Muscle layer of duodenum (tissue), 2 donors: ENCODE results near the gene TP73.
A peak's percentile ranks its signal among the peaks of the same experiment; 100 is the strongest.

ENCODE experiments used
- H3K27ac ChIP-seq: one replicate; pipeline ENCODE4 v1.7.0; 2013; ENCODE audit warnings: mild to moderate bottlenecking, low read length
- H3K27me3 ChIP-seq: one replicate; pipeline ENCODE4 v1.7.0; 2013; ENCODE audit warnings: low read depth, mild to moderate bottlenecking, control low read depth, low read length
- H3K36me3 ChIP-seq, 2 donors: one replicate each; pipeline ENCODE4 v1.7.0; 2013; ENCODE audit warnings: low read length in 2 of 2, control low read depth in 1 of 2, mild to moderate bottlenecking in 1 of 2; ENCODE audit not compliant: insufficient read depth in 2 of 2, control insufficient read depth in 1 of 2
- H3K4me1 ChIP-seq, 2 donors: one replicate each; pipeline ENCODE4 v1.7.0; 2013; ENCODE audit warnings: low read length in 2 of 2, mild to moderate bottlenecking in 2 of 2, control low read depth in 1 of 2, moderate library complexity in 1 of 2; ENCODE audit not compliant: insufficient read depth in 2 of 2, control insufficient read depth in 1 of 2
- H3K4me3 ChIP-seq, 2 donors: one replicate each; pipeline ENCODE4 v1.7.0; 2013; ENCODE audit warnings: low read length in 2 of 2, low read depth in 1 of 2, mild to moderate bottlenecking in 1 of 2
- H3K9me3 ChIP-seq, 2 donors: one replicate each; pipeline ENCODE4 v1.7.0; 2013; ENCODE audit warnings: low read length in 2 of 2, control low read depth in 1 of 2, mild to moderate bottlenecking in 1 of 2; ENCODE audit not compliant: control insufficient read depth in 1 of 2
- donor health status: healthy.

The TP73 gene

DNA sequence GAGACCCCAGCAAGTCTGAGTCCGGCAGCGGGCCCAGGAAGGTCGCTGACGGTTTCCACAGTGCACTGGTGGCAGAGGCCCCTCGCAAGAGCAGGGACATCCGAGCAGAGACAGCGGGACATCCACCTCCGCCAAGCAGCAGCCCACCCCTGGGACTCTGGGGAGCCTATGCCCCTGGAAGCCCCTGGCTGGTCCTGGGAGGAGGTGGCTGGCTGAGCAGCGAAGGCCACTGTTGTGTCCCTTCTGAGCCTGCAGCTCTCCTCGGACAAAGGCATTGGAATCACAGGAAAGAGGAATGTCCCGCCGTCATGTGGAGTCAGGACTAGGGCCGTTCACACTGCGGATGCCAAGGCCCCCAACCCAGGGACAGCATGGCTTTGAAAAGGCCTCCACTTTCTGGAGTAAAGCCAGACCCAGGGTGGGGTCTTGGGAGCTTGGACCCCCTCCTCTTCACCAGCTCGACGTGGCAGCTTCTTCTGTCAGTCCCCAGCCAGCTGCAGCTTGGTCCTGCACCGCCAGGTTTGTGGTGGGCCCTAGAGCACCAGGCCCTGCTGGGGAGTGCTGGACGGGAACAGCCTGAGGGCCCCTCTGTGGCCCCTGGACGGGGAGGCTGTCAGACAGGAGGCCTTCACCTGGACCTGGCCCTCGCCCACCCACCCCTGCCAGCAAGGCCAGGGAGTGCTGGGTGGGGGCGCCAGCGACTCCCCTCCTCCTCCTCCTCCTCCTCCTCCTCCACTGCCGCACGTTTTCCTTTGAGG lies 42.4 kb upstream of the TP73 start:
- Histone ChIP-seq H3K27me3 (peaks cover 8% of the 10 kb centered on the region), H3K4me3 (no peak overlapping the region), H3K27ac (no peak overlapping the region)

DNA sequence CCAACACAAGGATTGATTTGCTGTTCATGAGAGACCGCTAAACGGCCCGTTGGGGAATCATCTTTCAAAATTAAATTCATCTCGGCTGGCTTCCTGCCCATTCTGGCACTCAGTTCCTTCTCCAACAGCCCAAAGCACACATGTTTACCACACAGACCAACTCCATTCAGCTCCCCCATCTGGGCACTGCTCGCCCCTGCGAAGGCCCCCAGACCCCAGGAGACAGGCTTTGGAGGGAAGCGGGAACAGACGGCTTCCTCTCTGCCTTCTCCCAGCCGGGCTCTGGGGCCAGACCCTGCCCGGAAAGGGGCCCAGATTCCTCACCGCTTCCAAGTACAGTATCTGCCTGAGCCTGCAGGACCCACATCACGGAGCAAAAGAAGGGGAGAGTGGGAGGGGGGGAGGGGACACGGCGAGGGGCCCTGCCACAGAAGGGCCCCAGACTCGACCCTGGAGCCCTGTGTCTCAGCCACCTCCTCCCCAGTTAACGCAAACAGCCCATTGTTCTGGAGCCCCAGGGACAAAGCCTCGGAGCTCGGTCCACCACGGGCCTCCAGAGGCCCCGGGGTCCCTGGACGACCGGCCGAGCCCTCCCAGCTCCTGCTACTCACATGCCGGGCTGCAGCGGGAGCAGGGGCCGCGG lies 41.7 kb upstream of the TP73 start:
- H3K4me1 ChIP-seq = peaks cover 0 to 28% of the 10 kb centered on the region in 2 donors
- peak overlapping the region in 1 of 2 donors; percentile 62 for H3K4me3 ChIP-seq
- no peaks in the 10 kb centered on the region for H3K36me3 ChIP-seq
- H3K27ac ChIP-seq = no peak overlapping the region
- no peaks in the 10 kb centered on the region for H3K9me3 ChIP-seq
- H3K27me3 ChIP-seq = peaks cover 8% of the 10 kb centered on the region

More for the DNA sequence above, 42.4 kb upstream of the TP73 start:
- no peaks in the 10 kb centered on the region for H3K9me3 ChIP-seq
- peaks cover 0 to 28% of the 10 kb centered on the region in 2 donors for H3K4me1 ChIP-seq
- H3K36me3 ChIP-seq = no peaks in the 10 kb centered on the region

DNA sequence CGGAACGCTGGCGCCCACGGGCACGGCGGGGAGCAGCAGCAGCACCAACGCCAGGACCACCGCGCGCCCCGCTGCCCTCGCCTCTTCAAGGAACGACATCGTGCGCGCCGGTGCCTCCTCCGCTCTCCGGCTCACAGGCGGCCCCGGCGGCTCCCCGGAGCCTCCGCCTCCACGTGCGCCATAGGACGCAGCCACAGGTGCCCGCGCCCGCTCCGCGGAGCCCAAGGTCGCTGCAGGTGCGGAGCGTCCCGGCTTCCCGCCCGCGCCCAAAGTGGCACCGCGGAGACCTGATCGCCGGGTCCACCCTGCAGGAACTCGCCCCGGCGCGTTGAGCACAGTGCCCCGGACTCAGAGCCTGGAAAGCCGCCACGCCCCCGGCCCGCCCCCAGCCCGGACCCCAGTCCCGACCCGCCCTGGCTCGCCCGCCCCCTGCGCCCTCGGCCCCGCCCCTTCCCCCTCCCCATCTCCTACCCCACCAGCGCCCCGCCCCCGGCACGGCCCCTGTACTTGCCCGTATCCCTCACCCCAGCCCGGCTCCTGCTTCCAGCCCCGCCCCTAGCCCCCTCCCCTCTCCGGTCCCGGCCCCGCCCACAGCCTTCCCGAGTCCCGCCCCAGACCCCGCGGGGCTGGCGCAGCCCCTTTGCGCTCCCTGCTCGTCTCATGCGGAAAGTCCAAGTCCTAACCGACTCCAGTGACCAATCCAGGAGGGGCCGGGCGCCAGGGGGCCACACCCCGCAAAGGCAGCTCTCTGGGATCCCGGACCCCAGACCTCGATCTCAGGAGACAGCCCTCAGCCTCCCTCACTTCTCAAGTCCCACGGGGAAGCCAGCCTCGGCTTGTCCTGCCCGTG lies 40.9 kb upstream of the TP73 start, which contains the start of gene MEGF6:
MEGF6 (minus strand) TSS at position 339 of the 850 bp plus-strand sequence; CDS start at position 99, 240 bp downstream.
- H3K4me1 ChIP-seq = peaks cover 0 to 28% of the 10 kb centered on the region in 2 donors
- no peaks in the 10 kb centered on the region for H3K36me3 ChIP-seq
- H3K4me3 ChIP-seq = peak within 1 kb of the TSS in 1 of 2 donors; percentile 62
- no peaks in the 10 kb centered on the region for H3K9me3 ChIP-seq
- peaks cover 8% of the 10 kb centered on the region for H3K27me3 ChIP-seq
- no peak within 1 kb of the TSS for H3K27ac ChIP-seq

DNA sequence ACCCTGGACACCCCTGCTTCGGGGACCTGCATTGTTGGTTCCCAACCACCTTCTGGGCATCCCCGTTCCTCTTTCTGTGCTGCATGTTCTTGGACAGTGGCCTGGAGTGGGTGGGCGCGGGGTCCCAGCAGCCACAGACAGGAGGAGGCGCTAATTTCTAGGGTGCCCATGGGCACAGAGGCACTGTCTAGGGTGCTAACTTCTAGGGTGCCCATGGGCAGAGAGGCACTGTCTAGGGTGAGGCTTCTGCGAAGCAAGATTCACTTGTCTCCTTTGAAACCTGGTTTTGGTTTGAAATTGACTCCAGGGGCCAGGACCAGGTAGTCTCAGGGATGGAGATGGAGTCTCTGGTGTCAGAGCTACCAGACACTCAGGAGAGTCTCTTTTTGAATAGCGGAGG lies 40.2 kb upstream of the TP73 start:
- peaks cover 0 to 28% of the 10 kb centered on the region in 2 donors for H3K4me1 ChIP-seq
- H3K4me3 ChIP-seq = peak overlapping the region in 1 of 2 donors; percentile 46
- no peaks in the 10 kb centered on the region for H3K9me3 ChIP-seq
- H3K27ac ChIP-seq = no peak overlapping the region
- no peaks in the 10 kb centered on the region for H3K36me3 ChIP-seq
- H3K27me3 ChIP-seq = peaks cover 8% of the 10 kb centered on the region

DNA sequence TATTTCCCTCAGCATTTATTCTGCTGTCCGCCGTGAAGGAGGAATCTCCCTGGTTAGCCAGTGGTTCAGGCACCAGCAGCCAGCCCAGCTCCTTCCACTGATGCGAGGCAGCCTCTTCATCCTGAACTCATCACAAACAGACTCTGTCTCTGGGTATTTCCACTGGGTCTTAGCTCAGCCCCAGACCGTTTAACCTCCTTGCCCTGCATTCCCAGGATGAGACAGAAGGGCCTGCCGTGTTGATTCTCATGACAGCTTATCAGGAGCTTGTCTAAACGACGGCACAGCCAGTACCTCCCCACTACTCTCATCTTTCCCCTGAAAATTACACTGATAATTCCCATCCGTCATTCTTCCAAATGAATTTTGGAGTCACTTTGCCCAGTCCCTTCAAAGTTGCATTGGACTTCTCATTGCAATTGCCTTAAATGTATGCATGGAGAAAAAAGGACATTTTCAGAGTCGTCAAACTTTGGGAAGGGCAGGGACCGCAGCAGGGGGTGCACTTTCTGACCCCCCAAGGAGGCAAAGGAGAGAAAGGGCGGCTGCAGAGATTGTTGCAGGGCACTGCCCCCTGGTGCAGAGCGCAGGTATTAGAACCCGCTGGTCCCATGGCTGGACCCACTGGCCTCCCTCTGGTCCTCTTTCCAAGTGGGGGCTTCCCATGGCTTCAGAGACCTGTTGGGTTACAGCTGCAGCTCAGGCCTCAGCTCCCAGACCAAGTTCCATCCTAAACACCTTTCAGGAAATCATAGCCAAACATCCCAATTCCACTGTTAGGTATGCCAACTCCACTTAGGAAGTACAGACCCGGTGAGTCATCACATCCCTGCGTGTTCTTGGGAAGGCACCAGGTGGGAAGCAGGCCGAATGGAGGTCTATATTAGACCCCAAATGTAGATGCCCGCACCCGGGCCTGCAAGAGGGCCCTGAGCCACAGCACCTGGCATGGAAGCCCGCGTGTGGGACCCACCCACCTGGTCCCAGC lies 37.3 kb upstream of the TP73 start:
- H3K4me3 ChIP-seq = no peak overlapping the region
- H3K36me3 ChIP-seq = no peaks in the 10 kb centered on the region
- peaks cover 0 to 27% of the 10 kb centered on the region in 2 donors for H3K4me1 ChIP-seq
- peaks cover 3% of the 10 kb centered on the region for H3K27me3 ChIP-seq
- no peaks in the 10 kb centered on the region for H3K9me3 ChIP-seq
- H3K27ac ChIP-seq = no peak overlapping the region

DNA sequence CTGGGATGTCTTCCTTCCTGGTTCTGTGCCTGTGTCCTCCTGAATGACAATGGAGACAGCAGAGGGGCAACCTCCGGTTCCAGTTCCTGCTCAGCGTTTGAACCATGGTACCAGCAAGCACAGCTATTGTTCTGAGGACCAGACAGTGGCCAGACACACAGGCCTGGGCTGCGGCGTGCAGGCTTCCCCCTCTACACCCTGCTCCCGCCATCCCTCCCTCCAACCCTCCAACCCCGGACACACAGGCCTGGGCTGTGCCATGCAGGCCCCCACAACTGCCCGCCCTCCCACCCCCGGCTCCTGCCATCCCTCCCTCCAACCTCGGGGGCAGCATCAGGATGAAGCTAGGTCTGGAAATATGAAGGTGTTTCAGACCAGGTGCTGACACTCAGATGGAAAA lies 35.5 kb upstream of the TP73 start:
- Histone ChIP-seq H3K27me3 (no peaks in the 10 kb centered on the region), H3K9me3 (no peaks in the 10 kb centered on the region), H3K27ac (no peak overlapping the region), H3K4me1 (peaks cover 0 to 18% of the 10 kb centered on the region in 2 donors), H3K4me3 (no peak overlapping the region), H3K36me3 (no peaks in the 10 kb centered on the region)

DNA sequence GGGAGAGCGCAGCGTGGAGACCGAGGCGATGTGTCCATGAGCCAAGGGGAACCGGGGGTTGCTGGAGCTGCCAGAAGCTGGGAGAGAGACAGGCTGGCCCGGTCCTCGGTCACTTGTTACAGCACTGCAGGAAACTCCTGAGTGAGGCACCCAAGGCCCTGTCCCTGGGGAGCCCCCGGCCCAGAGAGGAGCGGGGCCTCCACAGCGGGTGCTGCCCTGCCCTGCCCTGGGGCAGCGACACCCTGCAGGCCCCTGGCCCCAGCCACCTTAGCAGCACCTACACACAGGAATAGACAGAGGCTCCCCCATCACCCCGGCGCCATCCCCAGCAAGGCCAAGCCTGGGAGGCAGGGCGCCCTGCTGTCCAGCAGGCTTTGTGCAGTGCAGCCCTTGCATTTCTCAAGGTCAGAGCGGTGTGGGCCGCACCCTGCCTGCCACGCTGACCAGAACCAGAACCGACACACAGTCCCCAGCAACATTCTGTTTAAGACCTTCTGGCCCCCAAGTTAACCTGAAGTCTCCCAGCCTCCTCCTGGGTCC lies 34.4 kb upstream of the TP73 start:
- Histone ChIP-seq H3K4me1 (peaks cover under 1 to 21% of the 10 kb centered on the region in 2 donors), H3K27me3 (no peaks in the 10 kb centered on the region), H3K9me3 (no peaks in the 10 kb centered on the region)

DNA sequence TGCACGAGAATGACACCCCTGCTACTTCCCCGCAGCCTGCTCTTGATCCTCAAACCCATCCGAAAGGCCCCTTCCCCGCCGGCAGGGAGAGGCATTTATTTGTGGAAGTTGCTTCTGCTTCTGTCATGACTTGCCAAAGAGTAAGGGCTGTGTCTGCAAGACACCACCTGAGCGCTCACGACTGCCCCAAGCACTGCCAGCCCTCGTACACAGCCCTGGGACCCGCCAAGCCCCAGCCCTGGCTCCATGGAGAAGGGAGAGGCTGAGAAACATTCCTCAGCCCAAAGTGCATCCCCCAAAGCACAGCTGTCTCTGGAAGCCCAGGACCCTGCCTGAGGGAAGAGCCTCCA lies 33.8 kb upstream of the TP73 start:
- Histone ChIP-seq H3K27ac (no peak overlapping the region), H3K27me3 (no peaks in the 10 kb centered on the region), H3K36me3 (no peaks in the 10 kb centered on the region), H3K4me3 (no peak overlapping the region), H3K4me1 (peaks cover 7 to 28% of the 10 kb centered on the region in 2 donors), H3K9me3 (no peaks in the 10 kb centered on the region)

More for the DNA sequence above, 34.4 kb upstream of the TP73 start:
- Histone ChIP-seq H3K4me3 (no peak overlapping the region), H3K27ac (no peak overlapping the region), H3K36me3 (no peaks in the 10 kb centered on the region)

DNA sequence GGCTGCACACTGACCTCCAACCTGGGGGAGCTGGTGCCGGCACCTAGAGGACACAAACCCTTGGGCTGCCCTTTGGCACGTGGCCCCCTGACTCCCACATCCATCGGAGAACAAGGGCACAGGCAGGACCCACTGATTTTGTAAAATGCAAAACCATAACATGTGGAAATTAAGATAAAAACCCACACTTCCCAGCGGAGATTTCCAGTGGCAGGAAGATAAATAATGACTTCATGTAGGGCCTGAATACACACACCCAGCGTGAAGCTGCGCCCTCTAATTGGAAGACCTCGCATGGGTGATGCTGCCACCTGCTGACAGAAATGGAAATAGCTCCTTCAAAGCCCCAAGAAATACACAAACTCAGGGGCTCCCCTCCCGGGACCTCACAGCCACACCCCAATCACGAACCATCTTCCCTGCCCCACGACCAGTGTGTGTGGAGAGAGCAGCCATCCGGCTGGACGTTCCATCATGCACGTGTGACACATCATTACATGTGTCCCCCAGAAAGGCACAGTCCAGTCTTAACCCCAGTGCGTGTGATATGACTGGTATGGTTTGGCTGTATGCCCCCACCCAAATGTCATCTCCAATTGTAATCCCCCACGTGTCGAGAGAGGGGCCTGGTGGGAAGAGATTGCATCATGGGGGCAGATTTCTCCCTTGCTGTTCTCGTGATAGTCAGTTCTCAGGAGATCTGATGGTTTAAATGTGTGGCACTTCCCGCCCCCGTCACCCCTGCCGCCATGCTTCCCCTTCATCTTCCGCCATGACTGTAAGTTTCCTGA lies 33.2 kb upstream of the TP73 start:
- Histone ChIP-seq H3K4me1 (peaks cover 11 to 33% of the 10 kb centered on the region in 2 donors), H3K27ac (no peak overlapping the region), H3K36me3 (no peaks in the 10 kb centered on the region), H3K9me3 (no peaks in the 10 kb centered on the region), H3K27me3 (no peaks in the 10 kb centered on the region), H3K4me3 (no peak overlapping the region)

DNA sequence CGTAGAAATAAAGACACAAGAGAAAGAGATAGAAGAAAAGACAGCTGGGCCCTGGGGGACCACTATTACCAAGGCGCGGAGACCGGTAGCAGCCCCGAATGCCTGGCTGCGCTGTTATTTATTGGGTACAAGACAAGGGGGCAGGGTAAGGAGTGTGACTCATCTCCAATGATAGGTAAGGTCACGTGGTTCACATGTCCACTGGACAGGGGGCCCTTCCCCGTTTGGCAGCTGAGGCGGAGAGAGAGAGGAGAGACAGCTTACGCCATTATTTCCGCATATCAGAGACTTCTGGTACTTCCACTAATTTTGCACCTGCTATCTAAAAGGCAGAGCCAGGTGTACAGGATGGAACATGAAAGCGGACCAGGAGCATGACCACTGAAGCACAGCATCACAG lies 31.6 kb upstream of the TP73 start:
- Histone ChIP-seq H3K4me1 (peaks cover 13 to 38% of the 10 kb centered on the region in 2 donors), H3K36me3 (no peaks in the 10 kb centered on the region), H3K9me3 (no peaks in the 10 kb centered on the region), H3K27ac (no peak overlapping the region), H3K27me3 (no peaks in the 10 kb centered on the region), H3K4me3 (no peak overlapping the region)
